Kidney epithelial cell (primary cell): ENCODE results near the gene APLF. TPM values are rescaled to one million over a fixed set of nuclear protein-coding genes. Genes with fewer than 3 reads are reported as not detected.

Experiments used
- DNase-seq: peaks from one replicate; pipeline ENCODE4 v3.0.0-alpha.2; 2010; ENCODE audit warnings: low read depth
- H3K27me3 ChIP-seq: 2 replicates; pipeline ENCODE4 v1.6.0; 2011; ENCODE audit warnings: low read length; ENCODE audit not compliant: control insufficient read depth, insufficient read depth
- H3K36me3 ChIP-seq: 2 replicates; pipeline ENCODE4 v1.5.1; 2011; ENCODE audit warnings: low read length; ENCODE audit not compliant: control insufficient read depth, insufficient read depth
- H3K4me3 ChIP-seq: 2 replicates; pipeline ENCODE4 v1.5.1; 2011; ENCODE audit warnings: low read depth, mild to moderate bottlenecking, control low read depth, low read length
- total RNA-seq: library from RNA; depleted of rRNA; stranded (reverse); fragments of >200 nt; gene quantifications from 2 replicates; pipeline ENCODE4 v1.2.3, GENCODE V29; 2015
- TF ChIP-seq, protein P1 (sequence below): IDR thresholded peaks from 2 replicates; pipeline ENCODE4 v1.5.1; 2011; ENCODE audit warnings: mild to moderate bottlenecking, moderate library complexity, low read length, control low read depth, inconsistent platforms; ENCODE audit not compliant: insufficient read depth, poor library complexity, severe bottlenecking

Gene APLF
- total RNA-seq, 1 donor from 2014 or later, result 5.1 TPM

DNA sequence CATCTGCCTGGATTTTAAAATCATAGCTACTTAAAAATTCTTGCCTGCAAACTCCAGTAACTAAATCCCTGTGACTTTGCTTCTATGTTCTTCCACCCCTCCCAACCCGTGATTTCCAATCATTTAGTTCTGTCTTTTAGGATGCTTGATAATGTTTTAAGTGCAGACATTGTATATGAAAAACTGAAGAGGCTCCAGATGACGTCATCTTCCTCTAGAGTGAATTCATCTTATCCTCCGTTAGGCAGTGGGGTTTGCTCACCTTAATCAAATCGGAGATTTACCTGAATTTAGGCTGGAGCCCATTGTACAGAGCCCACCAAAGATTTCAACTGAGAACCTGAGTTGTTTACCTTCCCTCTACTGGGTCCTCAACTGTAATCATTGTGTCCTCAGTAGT, 11.2 kb upstream of the APLF start:
- Histone ChIP-seq H3K27me3 (no peaks in the 10 kb centered on the region), H3K4me3 (no peak overlapping the region), H3K36me3 (no peaks in the 10 kb centered on the region)
- DNase-seq, result no peak
- TF ChIP-seq, protein P1, sequence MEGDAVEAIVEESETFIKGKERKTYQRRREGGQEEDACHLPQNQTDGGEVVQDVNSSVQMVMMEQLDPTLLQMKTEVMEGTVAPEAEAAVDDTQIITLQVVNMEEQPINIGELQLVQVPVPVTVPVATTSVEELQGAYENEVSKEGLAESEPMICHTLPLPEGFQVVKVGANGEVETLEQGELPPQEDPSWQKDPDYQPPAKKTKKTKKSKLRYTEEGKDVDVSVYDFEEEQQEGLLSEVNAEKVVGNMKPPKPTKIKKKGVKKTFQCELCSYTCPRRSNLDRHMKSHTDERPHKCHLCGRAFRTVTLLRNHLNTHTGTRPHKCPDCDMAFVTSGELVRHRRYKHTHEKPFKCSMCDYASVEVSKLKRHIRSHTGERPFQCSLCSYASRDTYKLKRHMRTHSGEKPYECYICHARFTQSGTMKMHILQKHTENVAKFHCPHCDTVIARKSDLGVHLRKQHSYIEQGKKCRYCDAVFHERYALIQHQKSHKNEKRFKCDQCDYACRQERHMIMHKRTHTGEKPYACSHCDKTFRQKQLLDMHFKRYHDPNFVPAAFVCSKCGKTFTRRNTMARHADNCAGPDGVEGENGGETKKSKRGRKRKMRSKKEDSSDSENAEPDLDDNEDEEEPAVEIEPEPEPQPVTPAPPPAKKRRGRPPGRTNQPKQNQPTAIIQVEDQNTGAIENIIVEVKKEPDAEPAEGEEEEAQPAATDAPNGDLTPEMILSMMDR, result no peak

DNA sequence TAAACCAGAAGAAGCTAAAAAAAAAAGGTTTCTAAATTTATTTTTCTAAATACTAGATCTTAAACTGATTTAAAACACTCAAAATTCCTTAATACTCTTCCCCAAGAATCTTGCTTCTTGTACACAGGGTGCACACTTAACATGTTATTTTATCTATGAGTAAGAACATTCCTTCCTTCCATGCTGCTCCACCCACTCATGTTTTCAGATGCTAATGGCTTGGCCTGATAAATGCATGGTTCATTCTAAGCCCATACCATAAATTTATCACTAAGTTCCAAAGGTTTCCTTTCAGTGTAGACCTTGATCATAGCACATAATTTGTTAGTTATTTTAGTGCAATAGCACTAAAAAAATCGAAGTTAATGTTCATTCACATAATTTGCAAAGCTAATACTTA, 8.4 kb upstream of the APLF start:
- no peak for DNase-seq
- H3K27me3 ChIP-seq, result no peaks in the 10 kb centered on the region
- no peak overlapping the region for H3K4me3 ChIP-seq
- no peaks in the 10 kb centered on the region for H3K36me3 ChIP-seq
- TF ChIP-seq, protein P1, result no peak

DNA sequence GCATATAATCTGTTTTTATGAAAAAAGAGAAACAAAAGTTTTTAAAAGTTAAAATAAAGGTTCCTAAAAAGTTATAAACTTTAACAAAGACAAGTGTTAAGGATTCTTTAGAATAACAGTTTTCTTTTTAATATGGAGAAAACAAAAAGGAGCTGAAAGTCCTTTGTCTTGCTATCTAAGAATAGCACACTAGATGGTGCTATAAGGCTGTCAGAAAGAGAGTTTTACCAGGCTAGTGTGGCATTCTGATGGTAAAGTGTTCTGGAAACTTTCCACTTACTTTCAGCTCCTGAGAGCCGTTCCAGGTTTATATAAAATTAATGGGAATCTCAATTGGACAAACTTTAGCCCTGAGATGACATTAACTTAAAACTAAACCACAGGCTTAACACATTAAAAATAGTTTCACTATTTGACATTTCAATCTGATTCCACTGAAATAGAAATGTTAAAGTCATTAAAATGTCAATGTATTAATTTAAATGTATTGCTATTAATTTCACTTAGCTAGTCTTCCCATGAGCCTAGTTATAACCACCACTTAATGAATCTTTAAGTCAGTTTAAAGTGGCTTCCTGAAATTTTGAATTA, 4.0 kb upstream of the APLF start:
- TF ChIP-seq, protein P1, result peak; percentile 72
- no peaks in the 10 kb centered on the region for H3K27me3 ChIP-seq
- no peak for DNase-seq
- H3K4me3 ChIP-seq, result no peak overlapping the region
- no peaks in the 10 kb centered on the region for H3K36me3 ChIP-seq

DNA sequence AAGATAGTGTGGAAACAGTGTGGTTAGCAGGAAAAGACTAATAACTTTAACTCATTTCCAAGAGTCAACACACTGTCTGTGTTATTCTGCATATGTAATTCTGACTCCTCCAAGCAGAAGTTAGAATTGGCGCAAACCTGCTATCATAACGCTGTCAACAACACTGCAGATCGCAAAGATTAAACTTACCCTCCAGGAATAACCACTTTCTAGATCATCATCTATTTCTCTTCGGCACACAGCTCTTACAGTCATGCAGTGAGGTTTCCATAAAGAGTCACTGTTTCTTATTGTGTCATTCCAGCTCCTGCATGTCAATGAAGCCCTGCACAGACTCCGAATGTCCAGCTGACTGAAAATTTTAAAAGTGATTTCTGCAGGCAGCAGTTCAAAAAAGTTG, 2.7 kb upstream of the APLF start:
- TF ChIP-seq, protein P1, result no peak
- H3K36me3 ChIP-seq, result no peaks in the 10 kb centered on the region
- no peak for DNase-seq
- no peaks in the 10 kb centered on the region for H3K27me3 ChIP-seq
- no peak overlapping the region for H3K4me3 ChIP-seq

DNA sequence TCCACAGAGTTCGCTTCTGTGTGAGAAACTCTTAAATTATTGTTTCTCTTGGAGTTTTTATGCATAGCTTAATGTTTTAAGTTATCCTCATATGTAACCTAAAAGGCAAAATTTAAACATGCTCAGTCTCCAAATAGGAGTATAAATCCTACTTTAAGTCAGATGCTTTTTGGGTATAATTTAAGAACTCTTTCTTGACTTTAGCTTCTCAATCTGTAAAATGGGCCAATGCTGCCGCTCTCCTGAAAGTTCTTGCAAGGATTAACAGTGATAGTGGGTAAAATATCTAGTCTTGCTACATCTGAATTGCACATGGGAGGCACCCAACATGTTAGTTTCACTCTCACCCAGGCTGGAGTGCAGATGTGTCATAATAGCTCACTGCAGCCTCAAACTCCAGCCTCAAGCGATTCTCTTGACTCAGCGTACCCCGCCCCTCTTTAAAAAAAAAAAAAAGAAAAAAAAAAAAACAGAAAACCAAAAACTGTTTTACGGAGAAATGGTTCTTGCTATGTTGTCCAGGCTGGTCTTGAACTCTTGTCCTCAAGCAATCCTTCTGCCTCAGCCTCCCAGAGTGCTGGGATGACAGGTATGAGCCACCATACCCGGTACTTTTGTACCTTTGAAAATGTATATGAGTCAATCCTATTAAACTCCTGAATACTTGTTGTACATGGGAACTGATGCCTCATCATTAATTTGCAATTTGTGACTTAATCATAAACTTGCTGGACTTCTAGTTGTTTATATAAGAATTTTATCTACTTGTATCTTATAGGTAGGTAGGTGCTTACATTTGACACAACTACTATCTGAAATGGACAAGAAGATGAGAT, 2.1 kb upstream of the APLF start:
- no peaks in the 10 kb centered on the region for H3K36me3 ChIP-seq
- no peak for DNase-seq

More for the DNA sequence above, 2.1 kb upstream of the APLF start:
- Histone ChIP-seq H3K4me3 (no peak overlapping the region), H3K27me3 (no peaks in the 10 kb centered on the region)
- TF ChIP-seq, protein P1, result no peak
